Common myeloid progenitor, CD34-positive (primary cell): ENCODE measurements around the gene ATF2.

ENCODE experiments used
- CTCF ChIA-PET: fragments of 350-600 bp; sonication (Branson Sonifier 250); formaldehyde crosslinking; loops from one replicate; lab custom pipeline; 2021; ENCODE audit warnings: antibody characterized with exemption; lab: Charles Lee
- POLR2A ChIA-PET: fragments of 350-600 bp; sonication (Branson Sonifier 250); formaldehyde crosslinking; loops from one replicate; lab custom pipeline; 2021; ENCODE audit warnings: antibody characterized with exemption; lab: Charles Lee
- DNase-seq, 3 donors: peaks; one replicate each; pipeline versions ENCODE4 v3.0.0 to v3.0.0-alpha.2; 2013
- H3K27ac ChIP-seq, 2 experiments: 1 replicate in 1 of 2; 2 replicates in 1 of 2; pipeline ENCODE4 v1.7.0; 2013; ENCODE audit warnings: inconsistent platforms in 2 of 2, low read length in 2 of 2, mild to moderate bottlenecking in 2 of 2, low read depth in 1 of 2, moderate library complexity in 1 of 2; ENCODE audit not compliant: severe bottlenecking in 2 of 2, insufficient read depth in 1 of 2, poor library complexity in 1 of 2
- H3K27me3 ChIP-seq, 5 experiments: replicated peaks in 2 of 5; 1 replicate in 3 of 5; 2 replicates in 2 of 5; pipeline versions ENCODE4 v1.6.1 to v1.7.0; 2013; ENCODE audit warnings: low read length in 4 of 5, mild to moderate bottlenecking in 2 of 5, moderate library complexity in 2 of 5, inconsistent platforms in 1 of 5; ENCODE audit not compliant: insufficient read depth in 5 of 5, control insufficient read depth in 4 of 5
- H3K36me3 ChIP-seq, 4 experiments: 1 replicate in 2 of 4; 2 replicates in 2 of 4; pipeline versions ENCODE4 v1.6.1 to v1.7.0; 2013; ENCODE audit warnings: low read length in 3 of 4, control low read depth in 1 of 4, mild to moderate bottlenecking in 1 of 4; ENCODE audit not compliant: control insufficient read depth in 4 of 4, insufficient read depth in 4 of 4
- H3K4me1 ChIP-seq, 4 experiments: 1 replicate in 3 of 4; 2 replicates in 1 of 4; pipeline versions ENCODE4 v1.6.1 to v1.7.1; 2013; ENCODE audit warnings: low read length in 3 of 4, mild to moderate bottlenecking in 3 of 4, control low read depth in 1 of 4, inconsistent platforms in 1 of 4, moderate library complexity in 1 of 4; ENCODE audit not compliant: control insufficient read depth in 4 of 4, insufficient read depth in 4 of 4; ENCODE audit errors: control extremely low read depth in 1 of 4
- H3K4me3 ChIP-seq, 7 experiments: 1 replicate in 4 of 7; 2 replicates in 3 of 7; pipeline versions ENCODE4 v1.5.1 to v1.7.0; 2013; ENCODE audit warnings: mild to moderate bottlenecking in 7 of 7, low read length in 6 of 7, moderate library complexity in 6 of 7, inconsistent platforms in 2 of 7, low read depth in 2 of 7, control low read depth in 1 of 7; ENCODE audit not compliant: insufficient read depth in 4 of 7, control insufficient read depth in 1 of 7; ENCODE audit errors: extremely low read depth in 1 of 7
- H3K9me3 ChIP-seq, 5 experiments: 1 replicate in 4 of 5; 2 replicates in 1 of 5; pipeline versions ENCODE4 v1.6.1 to v1.7.1; 2013; ENCODE audit warnings: low read length in 4 of 5, mild to moderate bottlenecking in 2 of 5, inconsistent platforms in 1 of 5, low read depth in 1 of 5, moderate library complexity in 1 of 5; ENCODE audit not compliant: control insufficient read depth in 4 of 5, insufficient read depth in 2 of 5; ENCODE audit errors: control extremely low read depth in 1 of 5
- WGBS: methylation state at CpG from one replicate; pipeline ENCODE4 v1.1.5; 2013; ENCODE audit not compliant: insufficient coverage; 5-methylcytosine and 5-hydroxymethylcytosine counted together

Gene ATF2

DNA sequence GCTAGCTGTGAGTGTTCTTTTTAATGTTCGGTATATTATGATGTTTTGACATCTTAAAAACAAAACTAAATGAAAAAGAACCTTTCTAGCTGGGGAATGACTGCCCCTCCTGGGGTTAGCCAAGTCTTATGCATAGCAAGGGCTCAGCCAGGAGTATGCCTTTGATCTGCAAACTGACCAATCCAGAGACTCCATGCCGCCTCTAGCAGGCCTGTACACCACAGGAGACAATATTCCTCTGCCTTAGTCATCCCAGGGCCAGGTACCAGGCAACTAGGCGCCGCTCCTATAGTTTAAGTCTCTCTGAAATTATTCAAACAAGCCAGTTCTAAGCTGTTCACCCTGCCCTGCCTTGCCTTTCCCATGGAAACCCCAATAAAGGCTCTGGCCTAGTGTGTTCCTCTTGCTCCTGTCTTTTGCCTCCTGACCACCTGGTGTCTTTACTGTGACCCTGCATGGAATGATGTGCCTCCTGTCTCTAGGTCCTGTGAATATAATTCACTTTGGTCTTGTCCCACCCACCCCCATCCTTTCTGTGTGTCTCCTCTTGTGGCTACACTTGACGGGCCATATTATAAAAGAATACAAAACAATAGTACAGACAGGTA is 110.8 kb downstream of the ATF2 start:
- Histone ChIP-seq H3K4me3 (no peak overlapping the region), H3K36me3 (peaks cover 0 to 8% (median 3%) of the 10 kb centered on the region in 4 experiments), H3K4me1 (no peaks in the 10 kb centered on the region), H3K9me3 (no peaks in the 10 kb centered on the region), H3K27ac (no peak overlapping the region), H3K27me3 (no peaks in the 10 kb centered on the region)
- POLR2A ChIA-PET: no interaction called here
- CTCF ChIA-PET: interaction anchor here (1.0 kb wide), 1 partner anchor 12 kb away, joined by 3 read pairs; no protein-coding TSS in a partner anchor
- no peak for DNase-seq
- 100% methylated on average over 3 of the region's 5 CpGs for WGBS

DNA sequence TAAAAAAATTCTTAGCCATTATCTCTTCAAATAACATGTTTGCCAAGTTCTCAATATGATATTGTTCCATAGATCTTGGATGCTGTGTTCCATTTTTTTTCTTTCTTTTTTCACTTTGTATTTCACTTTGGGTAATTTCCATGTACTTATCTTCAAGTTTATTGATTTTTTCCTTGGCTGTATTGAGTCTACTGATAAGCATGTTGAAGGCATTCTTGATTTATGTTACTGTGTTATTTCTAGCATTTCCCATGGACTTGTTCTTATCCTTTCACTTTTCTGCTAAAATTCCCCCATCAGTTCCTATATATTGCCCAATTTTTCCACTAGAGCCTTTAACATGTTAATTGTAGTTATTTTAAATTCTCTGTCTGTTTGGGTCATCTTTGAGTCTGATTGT is 112.0 kb downstream of the ATF2 start:
- no peak overlapping the region for H3K4me3 ChIP-seq
- ChIA-PET CTCF (interaction anchor here (1.0 kb wide), 1 partner anchor 10 kb away, joined by 3 read pairs; no protein-coding TSS in a partner anchor), POLR2A (no interaction called here)
- no peaks in the 10 kb centered on the region for H3K27me3 ChIP-seq
- peaks cover 0 to 5% (median 3%) of the 10 kb centered on the region in 4 experiments for H3K36me3 ChIP-seq
- DNase-seq: no peak
- H3K9me3 ChIP-seq: no peaks in the 10 kb centered on the region
- H3K4me1 ChIP-seq: no peaks in the 10 kb centered on the region
- H3K27ac ChIP-seq: no peak overlapping the region

DNA sequence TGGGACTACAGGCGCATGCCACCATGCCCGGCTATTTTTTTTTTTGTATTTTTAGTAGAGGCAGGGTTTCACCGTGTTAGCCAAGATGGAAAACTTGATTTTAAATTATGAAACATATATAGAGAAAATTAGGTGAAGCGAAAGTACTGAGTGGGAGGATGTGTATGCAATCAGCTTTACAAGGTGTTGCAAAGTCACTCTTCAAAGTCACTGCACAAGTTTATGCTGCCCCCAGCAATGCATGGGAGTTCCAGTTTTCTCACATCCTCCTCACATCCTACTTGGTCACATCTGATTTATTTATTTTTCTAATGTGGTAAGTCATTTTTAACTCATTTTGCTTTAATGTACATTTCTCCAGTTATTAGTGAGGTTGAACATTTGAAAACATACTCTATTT is 113.7 kb downstream of the ATF2 start:
- peaks cover 0 to 4% (median 2%) of the 10 kb centered on the region in 4 experiments for H3K36me3 ChIP-seq
- no peaks in the 10 kb centered on the region for H3K27me3 ChIP-seq
- POLR2A ChIA-PET: no interaction called here
- H3K4me1 ChIP-seq: no peaks in the 10 kb centered on the region
- DNase-seq: no peak
- WGBS: no CpG with 5 or more reads among the region's 4 CpGs
- CTCF ChIA-PET: no interaction called here
- peaks cover 0 to 3% (median 0%) of the 10 kb centered on the region in 5 experiments for H3K9me3 ChIP-seq
- no peak overlapping the region for H3K27ac ChIP-seq
- no peak overlapping the region for H3K4me3 ChIP-seq

DNA sequence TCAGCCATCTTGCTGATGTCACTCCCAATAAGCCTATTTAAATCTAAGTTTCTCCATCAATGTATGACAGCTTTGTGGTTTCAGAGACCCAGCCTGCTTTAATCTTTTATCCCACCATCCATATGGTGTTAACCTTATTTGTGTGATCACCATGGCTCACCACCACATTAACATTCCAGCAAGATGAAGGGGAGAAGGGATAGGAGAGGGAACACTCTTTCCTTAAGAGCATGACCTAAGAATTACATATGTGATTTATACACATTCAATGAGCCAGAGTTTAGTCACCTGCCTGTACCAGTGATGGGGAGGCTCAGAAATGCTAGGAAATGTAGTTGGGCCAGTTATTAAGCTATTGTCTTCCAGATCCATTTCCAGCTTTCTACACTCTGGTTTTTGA is 118.3 kb downstream of the ATF2 start:
- no peak for DNase-seq
- H3K4me1 ChIP-seq: peaks cover 0 to 8% (median 0%) of the 10 kb centered on the region in 4 experiments
- peaks cover 0 to 4% (median 0%) of the 10 kb centered on the region in 5 experiments for H3K9me3 ChIP-seq
- POLR2A ChIA-PET: no interaction called here
- no peaks in the 10 kb centered on the region for H3K27me3 ChIP-seq
- CTCF ChIA-PET: interaction anchor here (1.5 to 1.7 kb wide), 2 partner anchors 12 to 14 kb away, joined by 4 to 8 read pairs; no protein-coding TSS in a partner anchor
- no peak overlapping the region for H3K27ac ChIP-seq
- H3K4me3 ChIP-seq: no peak overlapping the region
- H3K36me3 ChIP-seq: peaks cover 0 to 3% (median 0%) of the 10 kb centered on the region in 4 experiments

DNA sequence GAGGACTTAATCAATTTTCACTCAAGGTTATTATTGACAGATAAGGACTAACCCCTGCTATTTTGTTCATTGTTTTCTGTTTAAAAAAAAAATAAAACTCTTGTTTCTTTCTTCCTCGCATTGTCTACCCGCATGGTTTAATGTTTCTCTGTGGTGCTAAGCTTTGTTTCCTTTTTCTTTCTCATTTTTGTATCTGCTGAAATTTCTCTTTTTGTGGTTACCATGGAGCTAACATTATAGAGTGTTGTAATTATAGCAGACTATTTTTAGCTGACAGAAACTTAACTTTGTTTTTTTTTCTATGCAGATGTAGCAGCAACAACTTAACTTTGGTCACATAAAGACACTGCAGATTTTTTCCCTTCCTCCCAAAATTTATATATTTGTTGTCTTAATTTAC is 119.7 kb downstream of the ATF2 start:
- CTCF ChIA-PET: interaction anchor here (0.8 to 1.7 kb wide), 2 partner anchors 10 to 12 kb away, joined by 3 to 8 read pairs; no protein-coding TSS in a partner anchor

DNA sequence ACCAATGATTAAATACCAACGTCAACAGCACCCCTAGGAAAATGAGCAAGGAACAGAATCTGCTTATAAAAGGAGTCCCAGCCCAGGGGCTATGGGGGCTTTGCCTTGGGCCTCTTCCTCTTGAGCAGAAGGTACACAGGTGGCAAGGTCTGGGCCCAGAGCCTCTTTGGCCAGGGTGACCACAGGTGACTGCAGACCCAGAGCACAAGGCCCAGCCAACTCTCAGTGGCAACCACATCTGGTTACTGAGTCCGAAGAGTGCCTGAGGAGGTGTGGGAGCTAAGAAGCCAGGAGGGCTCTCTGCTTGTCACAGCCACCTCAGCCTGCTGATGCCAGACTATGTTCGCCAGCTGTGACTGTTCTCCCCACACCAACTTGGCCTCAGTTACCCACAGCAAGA is 128.5 kb downstream of the ATF2 start:
- Histone ChIP-seq H3K27ac (no peak overlapping the region), H3K9me3 (no peaks in the 10 kb centered on the region), H3K4me1 (peaks cover 0 to 4% (median 0%) of the 10 kb centered on the region in 4 experiments), H3K36me3 (no peaks in the 10 kb centered on the region), H3K4me3 (no peak overlapping the region), H3K27me3 (no peaks in the 10 kb centered on the region)
- WGBS: 100% methylated on average over 3 of the region's 3 CpGs
- ChIA-PET CTCF (interaction anchor here (0.5 to 1.2 kb wide), 2 partner anchors 13 to 267 kb away, joined by 3 to 4 read pairs; no protein-coding TSS in a partner anchor), POLR2A (no interaction called here)
- DNase-seq: no peak

More for the DNA sequence above, 119.7 kb downstream of the ATF2 start:
- WGBS: no CpG with 5 or more reads among the region's 2 CpGs
- DNase-seq: peak in 2 of 3 donors; percentile 10 to 29
- no peak overlapping the region for H3K27ac ChIP-seq
- H3K27me3 ChIP-seq: no peaks in the 10 kb centered on the region
- H3K4me1 ChIP-seq: peaks cover 0 to 8% (median 0%) of the 10 kb centered on the region in 4 experiments
- H3K9me3 ChIP-seq: peaks cover 0 to 4% (median 0%) of the 10 kb centered on the region in 5 experiments
- POLR2A ChIA-PET: interaction anchor here (0.6 kb wide), 1 partner anchor 17 kb away, joined by 3 read pairs; no protein-coding TSS in a partner anchor
- no peak overlapping the region for H3K4me3 ChIP-seq
- H3K36me3 ChIP-seq: peaks cover 0 to 3% (median 0%) of the 10 kb centered on the region in 4 experiments

DNA sequence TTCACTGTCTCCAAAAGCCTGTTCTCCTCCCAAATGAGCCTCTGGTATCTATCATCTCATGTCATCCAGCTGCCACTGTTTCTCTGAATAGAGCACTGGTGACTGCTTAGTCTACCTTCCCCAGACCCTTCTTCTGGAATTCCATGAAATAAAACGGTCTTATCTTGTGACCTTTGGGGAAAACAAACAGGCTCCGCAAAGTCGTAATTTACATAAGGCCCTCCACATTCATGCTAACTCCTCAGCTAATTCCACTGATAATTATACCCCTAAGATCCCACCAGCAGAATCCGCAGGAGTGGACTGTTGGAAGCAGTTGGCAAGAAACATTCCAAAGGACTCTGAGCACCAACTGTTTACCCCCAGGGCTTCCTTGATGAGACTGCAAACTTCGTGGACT is 129.0 kb downstream of the ATF2 start:
- no peak for DNase-seq
- H3K9me3 ChIP-seq: no peaks in the 10 kb centered on the region
- H3K36me3 ChIP-seq: no peaks in the 10 kb centered on the region
- 97% methylated on average over 3 of the region's 5 CpGs for WGBS
- POLR2A ChIA-PET: no interaction called here
- H3K4me1 ChIP-seq: peaks cover 0 to 4% (median 0%) of the 10 kb centered on the region in 4 experiments
- CTCF ChIA-PET: interaction anchor here (0.5 to 1.2 kb wide), 2 partner anchors 13 to 268 kb away, joined by 3 to 4 read pairs; no protein-coding TSS in a partner anchor
- no peak overlapping the region for H3K4me3 ChIP-seq
- no peak overlapping the region for H3K27ac ChIP-seq
- no peaks in the 10 kb centered on the region for H3K27me3 ChIP-seq
